A549 (cell line): Measurements from ENCODE around the gene PRDM1. TPM values are rescaled to one million over a fixed set of nuclear protein-coding genes. Genes with fewer than 3 reads are reported as not detected.

Experiments
- ATAC-seq, 2 experiments: fragments of 200-7000 bp in 1 of 2; fragments of >200 bp in 1 of 2; cut with Nextera tagmentation in 1 of 2; cut with Tn5 transposase in 1 of 2; 3 replicates each; pipeline versions ENCODE4 v1.8.0 to v1.9.1; 2018 to 2020; ENCODE audit warnings: mild to moderate bottlenecking in 1 of 2, moderate library complexity in 1 of 2
- CTCF ChIA-PET: fragments of 300-600 bp; sonication (Branson Sonifier 250); formaldehyde crosslinking; extraction: SDS; loops from one replicate; lab custom pipeline; 2021; ENCODE audit warnings: antibody characterized with exemption, inconsistent platforms; lab: Yijun Ruan, JAX
- POLR2A ChIA-PET: fragments of 350-600 bp; formaldehyde crosslinking; extraction: SDS; loops from one replicate; lab custom pipeline; 2021; ENCODE audit warnings: antibody characterized with exemption, inconsistent platforms; lab: Yijun Ruan, JAX
- DNase-seq, 2 experiments: peaks; one replicate each; pipeline versions ENCODE4 v3.0.0 to v3.0.0-alpha.2; 2011 to 2016; ENCODE audit warnings: low read depth in 1 of 2, low spot score in 1 of 2
- FAIRE-seq: peaks from 2 replicates; lab custom pipeline; 2011; peaks lifted over from hg19 to GRCh38; lab: Jason Lieb, UNC
- H3K27ac ChIP-seq, 2 experiments: fragments of >200 bp; sonication (Bioruptor Twin); formaldehyde crosslinking; 3 replicates each; pipeline ENCODE4 v1.5.1; 2016 to 2017
- H3K4me1 ChIP-seq: fragments of >200 bp; sonication (Bioruptor Twin); formaldehyde crosslinking; 3 replicates; pipeline ENCODE4 v1.6.1; 2016
- H3K4me2 ChIP-seq: fragments of >200 bp; sonication (Bioruptor Twin); formaldehyde crosslinking; 3 replicates; pipeline ENCODE4 v1.6.1; 2016
- H3K4me3 ChIP-seq: fragments of >200 bp; sonication (Bioruptor Twin); formaldehyde crosslinking; 3 replicates; pipeline ENCODE4 v1.5.1; 2016
- H3K9me3 ChIP-seq: fragments of >200 bp; sonication (Bioruptor Twin); formaldehyde crosslinking; 3 replicates; pipeline ENCODE4 v1.6.1; 2016
- CBX2 ChIP-seq: fragments of 200-600 bp; sonication (generic); IDR thresholded peaks from 2 replicates; pipeline ENCODE4 v1.6.1; 2016; ENCODE audit warnings: low read depth, mild to moderate bottlenecking, borderline replicate concordance
- CHD2 ChIP-seq: fragments of 150-350 bp; IDR thresholded peaks from 2 replicates; pipeline ENCODE4 v1.6.1; 2014; ENCODE audit warnings: low read length; ENCODE audit not compliant: partially characterized antibody
- EP300 ChIP-seq, 2 experiments: fragments of >200 bp; sonication (Bioruptor Twin); formaldehyde crosslinking; IDR thresholded peaks; 2 replicates in 1 of 2; 3 replicates in 1 of 2; pipeline ENCODE4 v1.6.1; 2016 to 2017
- FOSL2 ChIP-seq, 2 experiments: fragments of 450-650 bp in 1 of 2; fragments of >200 bp in 1 of 2; sonication (Bioruptor Twin) in 1 of 2; formaldehyde crosslinking; IDR thresholded peaks; 2 replicates each; pipeline versions ENCODE4 v1.5.0 to v1.6.1; 2016 to 2020; ENCODE audit warnings: mild to moderate bottlenecking in 1 of 2, moderate library complexity in 1 of 2
- FOXS1 ChIP-seq: fragments of 250-450 bp; sonication (Bioruptor Pico); IDR thresholded peaks from 2 replicates; pipeline ENCODE4 v1.5.0; 2020; ENCODE audit warnings: mild to moderate bottlenecking, moderate library complexity
- HDAC2 ChIP-seq: fragments of 200-600 bp; sonication (generic); IDR thresholded peaks from 2 replicates; pipeline ENCODE4 v1.6.1; 2016
- JUN ChIP-seq, 2 experiments: fragments of >200 bp; sonication (Bioruptor Twin); formaldehyde crosslinking; IDR thresholded peaks; 2 replicates in 1 of 2; 3 replicates in 1 of 2; pipeline ENCODE4 v1.6.1; 2016 to 2017
- JUNB ChIP-seq: fragments of >200 bp; sonication (Bioruptor Twin); formaldehyde crosslinking; IDR thresholded peaks from 2 replicates; pipeline ENCODE4 v1.6.1; 2016
- KDM1A ChIP-seq: fragments of 200-600 bp; sonication (generic); IDR thresholded peaks from 2 replicates; pipeline ENCODE4 v1.6.1; 2016; ENCODE audit warnings: low read depth, mild to moderate bottlenecking
- MAFK ChIP-seq: fragments of 450-650 bp; IDR thresholded peaks from 2 replicates; pipeline ENCODE4 v1.6.1; 2014; ENCODE audit not compliant: partially characterized antibody
- MAZ ChIP-seq: fragments of 150-350 bp; IDR thresholded peaks from 2 replicates; pipeline ENCODE4 v1.6.1; 2014; ENCODE audit warnings: antibody characterized with exemption, low read depth, low read length, borderline replicate concordance
- NFE2L2 ChIP-seq: fragments of 150-350 bp; conservative IDR thresholded peaks from 2 replicates; pipeline ENCODE4 v1.6.1; 2014; ENCODE audit warnings: low read length
- PHF8 ChIP-seq: fragments of 200-600 bp; sonication (generic); IDR thresholded peaks from 2 replicates; pipeline ENCODE4 v1.6.1; 2016; ENCODE audit warnings: low read depth, mild to moderate bottlenecking, antibody characterized with exemption, moderate library complexity, borderline replicate concordance
- RAD21 ChIP-seq, 2 experiments: fragments of >200 bp in 1 of 2; sonication (Bioruptor Twin) in 1 of 2; formaldehyde crosslinking in 1 of 2; IDR thresholded peaks in 1 of 2; conservative IDR thresholded peaks in 1 of 2; 2 replicates in 1 of 2; 3 replicates in 1 of 2; pipeline ENCODE4 v1.6.1; 2012 to 2018; ENCODE audit warnings: inconsistent platforms in 1 of 2
- RARB ChIP-seq: fragments of 250-450 bp; sonication (Bioruptor Pico); IDR thresholded peaks from 2 replicates; pipeline ENCODE4 v1.8.0; 2021; ENCODE audit warnings: mild to moderate bottlenecking, moderate library complexity
- SREBF2 ChIP-seq: fragments of 450-650 bp; IDR thresholded peaks from 2 replicates; pipeline ENCODE4 v1.6.1; 2014; ENCODE audit warnings: mild to moderate bottlenecking, moderate library complexity
- USF2 ChIP-seq: fragments of 450-650 bp; IDR thresholded peaks from 2 replicates; pipeline ENCODE4 v1.6.1; 2014; ENCODE audit warnings: antibody characterized with exemption
- ZFP36 ChIP-seq: fragments of 450-650 bp; IDR thresholded peaks from 2 replicates; pipeline ENCODE4 v1.6.1; 2014; ENCODE audit warnings: borderline replicate concordance; ENCODE audit not compliant: partially characterized antibody
- ZNF302 ChIP-seq: fragments of 250-450 bp; sonication (Bioruptor Pico); IDR thresholded peaks from 2 replicates; pipeline ENCODE4 v1.9.0; 2021; ENCODE audit warnings: inconsistent platforms, mild to moderate bottlenecking, moderate library complexity
- ZSCAN20 ChIP-seq: fragments of 250-450 bp; sonication (Bioruptor Pico); IDR thresholded peaks from 2 replicates; pipeline ENCODE4 v1.8.0; 2022; ENCODE audit warnings: mild to moderate bottlenecking, moderate library complexity
- WGBS: methylation state at CpG from one replicate; pipeline ENCODE4 v1.1.6; 2017; ENCODE audit errors: missing lambda C conversion rate; 5-methylcytosine and 5-hydroxymethylcytosine counted together
- polyA plus RNA-seq, 4 experiments: library from polyadenylated mRNA; depleted of rRNA in 3 of 4; stranded (reverse); fragments of >200 nt; fragmentation: RNase III in 1 of 4; extraction: RNeasy Plus Mini Kit Qiagen cat#74134 plus additional on column Dnase treatment in 1 of 4; gene quantifications; 2 replicates in 3 of 4; 3 replicates in 1 of 4; pipeline ENCODE4 v1.2.3, GENCODE V29; 2011 to 2017
- TF ChIP-seq, protein P1 (sequence below): fragments of >200 bp; sonication (Bioruptor Twin); formaldehyde crosslinking; IDR thresholded peaks from 3 replicates; pipeline ENCODE4 v1.5.1; 2016
- TF ChIP-seq, protein P2 (sequence below): fragments of >200 bp; sonication (Bioruptor Twin); formaldehyde crosslinking; IDR thresholded peaks from 2 replicates; pipeline ENCODE4 v1.6.1; 2016
- TF ChIP-seq, protein P3 (sequence below): IDR thresholded peaks from 2 replicates; pipeline ENCODE4 v1.6.1; 2012
- TF ChIP-seq, protein P4 (sequence below): fragments of 250-450 bp; sonication (Bioruptor Pico); IDR thresholded peaks from 2 replicates; pipeline ENCODE4 v1.5.0; 2020; ENCODE audit warnings: low read depth, mild to moderate bottlenecking, moderate library complexity
- TF ChIP-seq, protein P5 (sequence below): fragments of >200 bp; sonication (Bioruptor Twin); formaldehyde crosslinking; IDR thresholded peaks from 3 replicates; pipeline ENCODE4 v1.6.1; 2016

PRDM1 gene
- polyA plus RNA-seq, 2 of the 4 experiments (the other 2 are of a cell fraction), result 2.6 to 11.2 TPM

DNA sequence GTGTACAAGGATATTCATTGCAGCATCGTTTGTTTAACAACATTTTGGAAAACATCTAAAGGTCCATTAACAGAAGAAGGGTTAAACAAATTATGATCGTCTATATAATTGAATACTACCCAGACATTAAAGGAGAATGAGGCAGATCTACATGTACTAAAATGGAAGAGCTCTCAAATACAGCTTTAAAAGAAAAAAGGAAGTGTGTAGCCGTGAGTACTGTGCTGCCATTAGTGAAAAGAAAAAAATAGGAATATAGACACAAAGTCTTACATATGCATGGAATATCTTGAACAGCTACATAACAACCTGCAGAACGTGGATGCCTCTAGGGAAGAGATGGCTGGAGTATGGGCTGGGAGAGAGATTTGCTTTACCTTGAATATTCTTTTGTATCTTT is 37.9 kb downstream of the PRDM1 start:
- no peak for DNase-seq
- POLR2A ChIA-PET, result no interaction called here
- no peak for ATAC-seq
- no peak overlapping the region for H3K4me3 ChIP-seq
- H3K9me3 ChIP-seq, result no peaks in the 10 kb centered on the region
- H3K4me1 ChIP-seq, result peaks cover 4% of the 10 kb centered on the region; the same call in 2 of the 3 replicates
- no peak for FAIRE-seq
- CTCF ChIA-PET, result interaction anchor here (1.2 kb wide), 1 partner anchor 35 kb away, joined by 5 read pairs; no protein-coding TSS in a partner anchor
- H3K4me2 ChIP-seq, result no peak overlapping the region
- TF ChIP-seq KDM1A (no peak), MAFK (no peak), MAZ (no peak), JUNB (no peak), SREBF2 (no peak), RARB (CRISPR knock-in tag) (no peak)
- TF ChIP-seq, protein P1, sequence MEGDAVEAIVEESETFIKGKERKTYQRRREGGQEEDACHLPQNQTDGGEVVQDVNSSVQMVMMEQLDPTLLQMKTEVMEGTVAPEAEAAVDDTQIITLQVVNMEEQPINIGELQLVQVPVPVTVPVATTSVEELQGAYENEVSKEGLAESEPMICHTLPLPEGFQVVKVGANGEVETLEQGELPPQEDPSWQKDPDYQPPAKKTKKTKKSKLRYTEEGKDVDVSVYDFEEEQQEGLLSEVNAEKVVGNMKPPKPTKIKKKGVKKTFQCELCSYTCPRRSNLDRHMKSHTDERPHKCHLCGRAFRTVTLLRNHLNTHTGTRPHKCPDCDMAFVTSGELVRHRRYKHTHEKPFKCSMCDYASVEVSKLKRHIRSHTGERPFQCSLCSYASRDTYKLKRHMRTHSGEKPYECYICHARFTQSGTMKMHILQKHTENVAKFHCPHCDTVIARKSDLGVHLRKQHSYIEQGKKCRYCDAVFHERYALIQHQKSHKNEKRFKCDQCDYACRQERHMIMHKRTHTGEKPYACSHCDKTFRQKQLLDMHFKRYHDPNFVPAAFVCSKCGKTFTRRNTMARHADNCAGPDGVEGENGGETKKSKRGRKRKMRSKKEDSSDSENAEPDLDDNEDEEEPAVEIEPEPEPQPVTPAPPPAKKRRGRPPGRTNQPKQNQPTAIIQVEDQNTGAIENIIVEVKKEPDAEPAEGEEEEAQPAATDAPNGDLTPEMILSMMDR, result no peak
- TF ChIP-seq, protein P2, sequence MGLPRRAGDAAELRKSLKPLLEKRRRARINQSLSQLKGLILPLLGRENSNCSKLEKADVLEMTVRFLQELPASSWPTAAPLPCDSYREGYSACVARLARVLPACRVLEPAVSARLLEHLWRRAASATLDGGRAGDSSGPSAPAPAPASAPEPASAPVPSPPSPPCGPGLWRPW, result no peak
- WGBS, result 55% methylated on average over 4 of the region's 4 CpGs
- no peak overlapping the region for H3K27ac ChIP-seq

DNA sequence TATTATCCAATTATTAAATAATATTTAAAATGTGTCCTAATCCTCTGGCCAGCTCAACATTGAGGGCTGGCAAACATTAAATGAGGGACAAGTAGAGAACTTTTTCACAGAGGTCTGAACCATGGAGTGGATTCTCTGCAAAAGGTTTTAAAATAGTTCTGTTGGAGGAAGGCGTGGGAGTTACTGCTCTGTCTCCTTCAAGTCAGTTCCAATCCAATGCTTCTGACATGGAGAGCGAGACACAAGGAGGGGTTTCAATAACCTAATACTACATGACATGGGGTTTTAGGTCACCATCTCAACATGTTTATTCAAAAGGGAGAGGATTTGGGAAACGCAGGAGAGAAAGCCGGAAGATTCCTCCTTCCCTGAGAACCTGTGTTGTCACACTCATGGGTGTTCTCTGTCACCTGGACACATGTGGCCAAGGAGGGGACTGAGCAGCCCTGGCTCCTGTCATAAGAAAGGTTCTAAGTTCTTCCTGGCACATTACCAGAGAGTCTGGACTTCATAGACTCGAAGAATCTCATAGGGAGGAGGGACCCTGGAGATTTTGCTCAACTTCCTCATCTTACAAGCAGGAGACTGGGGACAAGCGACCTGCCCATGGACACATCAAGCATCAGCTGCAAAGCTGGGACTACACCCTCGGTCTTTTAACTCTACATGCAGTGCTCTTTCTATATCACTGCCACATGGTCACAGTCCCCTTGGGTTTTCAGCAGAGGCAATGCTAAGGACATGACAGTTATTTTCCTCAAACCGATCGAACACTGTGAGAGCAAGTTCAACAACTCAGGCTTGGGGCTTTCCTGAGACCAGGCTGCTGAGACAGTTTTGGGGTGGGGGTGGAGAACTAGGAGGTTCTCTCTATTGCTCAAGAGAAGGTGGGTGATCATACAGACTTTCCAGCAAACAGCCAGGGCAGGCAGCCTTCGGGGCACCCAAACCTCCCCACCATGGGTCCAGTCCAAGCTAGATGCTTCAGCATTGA is 38.6 kb downstream of the PRDM1 start:
- no peak for FAIRE-seq
- CTCF ChIA-PET, result interaction anchor here (0.8 kb wide), 1 partner anchor 11 kb away, joined by 3 read pairs; no protein-coding TSS in a partner anchor

More for the DNA sequence above, 38.6 kb downstream of the PRDM1 start:
- no peak for TF ChIP-seq ZSCAN20 (CRISPR knock-in tag)
- TF ChIP-seq, protein P3, sequence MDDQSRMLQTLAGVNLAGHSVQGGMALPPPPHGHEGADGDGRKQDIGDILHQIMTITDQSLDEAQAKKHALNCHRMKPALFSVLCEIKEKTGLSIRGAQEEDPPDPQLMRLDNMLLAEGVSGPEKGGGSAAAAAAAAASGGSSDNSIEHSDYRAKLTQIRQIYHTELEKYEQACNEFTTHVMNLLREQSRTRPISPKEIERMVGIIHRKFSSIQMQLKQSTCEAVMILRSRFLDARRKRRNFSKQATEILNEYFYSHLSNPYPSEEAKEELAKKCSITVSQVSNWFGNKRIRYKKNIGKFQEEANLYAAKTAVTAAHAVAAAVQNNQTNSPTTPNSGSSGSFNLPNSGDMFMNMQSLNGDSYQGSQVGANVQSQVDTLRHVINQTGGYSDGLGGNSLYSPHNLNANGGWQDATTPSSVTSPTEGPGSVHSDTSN, result no peak
- no peak for TF ChIP-seq EP300 (IDR thresholded peaks at IDR 0.05)
- no peak for TF ChIP-seq JUN (IDR thresholded peaks at IDR 0.05)
- no peak for TF ChIP-seq HDAC2
- no peak for TF ChIP-seq FOSL2 (IDR thresholded peaks at IDR 0.05)
- TF ChIP-seq FOSL2 (CRISPR knock-in tag; IDR thresholded peaks at IDR 0.05), result no peak
- TF ChIP-seq CHD2, result no peak
- TF ChIP-seq ZNF302, result no peak
- no peak for TF ChIP-seq PHF8
- TF ChIP-seq RARB (CRISPR knock-in tag), result no peak
- no peak for TF ChIP-seq ZFP36
- TF ChIP-seq CBX2, result no peak
- TF ChIP-seq FOXS1 (CRISPR knock-in tag), result no peak
- no peak for TF ChIP-seq USF2
- no peak for TF ChIP-seq RAD21 (conservative IDR thresholded peaks at IDR 0.05 in 1 of 2, IDR thresholded peaks at IDR 0.05 in 1 of 2)
- TF ChIP-seq, protein P4, sequence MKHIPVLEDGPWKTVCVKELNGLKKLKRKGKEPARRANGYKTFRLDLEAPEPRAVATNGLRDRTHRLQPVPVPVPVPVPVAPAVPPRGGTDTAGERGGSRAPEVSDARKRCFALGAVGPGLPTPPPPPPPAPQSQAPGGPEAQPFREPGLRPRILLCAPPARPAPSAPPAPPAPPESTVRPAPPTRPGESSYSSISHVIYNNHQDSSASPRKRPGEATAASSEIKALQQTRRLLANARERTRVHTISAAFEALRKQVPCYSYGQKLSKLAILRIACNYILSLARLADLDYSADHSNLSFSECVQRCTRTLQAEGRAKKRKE, result no peak
- TF ChIP-seq, protein P5, sequence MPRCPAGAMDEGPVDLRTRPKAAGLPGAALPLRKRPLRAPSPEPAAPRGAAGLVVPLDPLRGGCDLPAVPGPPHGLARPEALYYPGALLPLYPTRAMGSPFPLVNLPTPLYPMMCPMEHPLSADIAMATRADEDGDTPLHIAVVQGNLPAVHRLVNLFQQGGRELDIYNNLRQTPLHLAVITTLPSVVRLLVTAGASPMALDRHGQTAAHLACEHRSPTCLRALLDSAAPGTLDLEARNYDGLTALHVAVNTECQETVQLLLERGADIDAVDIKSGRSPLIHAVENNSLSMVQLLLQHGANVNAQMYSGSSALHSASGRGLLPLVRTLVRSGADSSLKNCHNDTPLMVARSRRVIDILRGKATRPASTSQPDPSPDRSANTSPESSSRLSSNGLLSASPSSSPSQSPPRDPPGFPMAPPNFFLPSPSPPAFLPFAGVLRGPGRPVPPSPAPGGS, result no peak
- TF ChIP-seq NFE2L2, result no peak
- TF ChIP-seq, all 56 proteins: peak for 0
- WGBS, result 78% methylated on average over 10 of the region's 10 CpGs
- H3K9me3 ChIP-seq, result no peaks in the 10 kb centered on the region
- ATAC-seq (no peak), DNase-seq (no peak)
- H3K4me3 ChIP-seq, result no peak overlapping the region
- H3K4me2 ChIP-seq, result no peak overlapping the region
- POLR2A ChIA-PET, result no interaction called here
- H3K4me1 ChIP-seq, result peaks cover 12% of the 10 kb centered on the region; the same call in 2 of the 3 replicates
- no peak overlapping the region for H3K27ac ChIP-seq
